GM23338 (cell line): ENCODE results near the gene YPEL2.

Source experiments
- CREB1 ChIP-seq: fragments of 250-450 bp; sonication (Bioruptor Pico); IDR thresholded peaks from 2 replicates; pipeline ENCODE4 v1.5.0; 2020; ENCODE audit warnings: low read depth, mild to moderate bottlenecking, moderate library complexity
- EZH2 ChIP-seq: fragments of 200-600 bp; sonication (generic); IDR thresholded peaks from one replicate; pipeline ENCODE4 v1.8.0; 2017; ENCODE audit warnings: antibody characterized with exemption, mild to moderate bottlenecking, low read depth; ENCODE audit not compliant: unreplicated experiment
- EZH2phosphoT487 ChIP-seq: fragments of 200-600 bp; sonication (generic); IDR thresholded peaks from one replicate; pipeline ENCODE4 v1.8.1; 2018; ENCODE audit warnings: antibody characterized with exemption; ENCODE audit not compliant: unreplicated experiment
- JUNB ChIP-seq: IDR thresholded peaks from one replicate; pipeline ENCODE4 v1.6.1; 2016; ENCODE audit warnings: antibody characterized with exemption; ENCODE audit not compliant: unreplicated experiment
- POLR2AphosphoS5 ChIP-seq: IDR thresholded peaks from 2 replicates; pipeline ENCODE4 v1.6.1; 2016; ENCODE audit warnings: antibody characterized with exemption, low read depth
- ZNF331 ChIP-seq: fragments of 250-450 bp; sonication (Bioruptor Pico); IDR thresholded peaks from 2 replicates; pipeline ENCODE4 v1.5.0; 2020; ENCODE audit warnings: low read depth, mild to moderate bottlenecking, moderate library complexity
- TF ChIP-seq, protein P1 (sequence below), 2 experiments: fragments of 200-600 bp in 1 of 2; sonication (generic) in 1 of 2; conservative IDR thresholded peaks; 2 replicates each; pipeline versions ENCODE4 v1.5.1 to v1.6.1; 2016 to 2017; ENCODE audit warnings: antibody characterized with exemption in 2 of 2, low read depth in 2 of 2, mild to moderate bottlenecking in 2 of 2, moderate library complexity in 1 of 2

DNA sequence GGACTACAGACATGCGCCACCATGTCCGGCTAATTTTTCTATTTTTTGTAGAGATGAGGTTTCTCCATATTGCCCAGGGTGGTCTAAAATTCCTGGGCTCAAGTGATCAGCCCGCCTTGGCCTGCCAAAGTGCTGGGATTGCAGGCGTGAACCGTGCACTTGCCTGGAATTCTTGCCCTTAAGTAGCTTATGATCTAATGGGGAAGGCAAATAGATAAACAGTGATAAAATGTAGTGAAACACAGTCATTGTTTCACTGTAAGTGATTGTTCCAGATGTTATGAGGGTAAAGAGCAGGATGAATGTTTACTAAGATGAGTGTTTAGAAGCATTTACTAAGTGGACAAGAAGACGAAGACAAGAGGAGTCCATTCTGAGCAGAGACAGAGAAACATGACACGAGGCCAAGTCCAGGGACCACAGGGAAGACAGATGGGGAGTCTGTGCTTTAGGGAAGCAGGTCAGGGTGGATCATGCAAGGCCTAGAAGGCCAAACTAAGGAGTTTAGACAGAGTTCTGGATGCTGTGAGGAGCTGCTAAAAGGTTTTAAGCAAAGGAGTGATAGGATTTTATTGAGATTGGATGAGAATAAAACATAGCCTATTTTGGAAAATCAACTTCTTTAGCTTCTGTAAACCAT lies 36.9 kb downstream of the YPEL2 start:
- TF ChIP-seq, protein P1, sequence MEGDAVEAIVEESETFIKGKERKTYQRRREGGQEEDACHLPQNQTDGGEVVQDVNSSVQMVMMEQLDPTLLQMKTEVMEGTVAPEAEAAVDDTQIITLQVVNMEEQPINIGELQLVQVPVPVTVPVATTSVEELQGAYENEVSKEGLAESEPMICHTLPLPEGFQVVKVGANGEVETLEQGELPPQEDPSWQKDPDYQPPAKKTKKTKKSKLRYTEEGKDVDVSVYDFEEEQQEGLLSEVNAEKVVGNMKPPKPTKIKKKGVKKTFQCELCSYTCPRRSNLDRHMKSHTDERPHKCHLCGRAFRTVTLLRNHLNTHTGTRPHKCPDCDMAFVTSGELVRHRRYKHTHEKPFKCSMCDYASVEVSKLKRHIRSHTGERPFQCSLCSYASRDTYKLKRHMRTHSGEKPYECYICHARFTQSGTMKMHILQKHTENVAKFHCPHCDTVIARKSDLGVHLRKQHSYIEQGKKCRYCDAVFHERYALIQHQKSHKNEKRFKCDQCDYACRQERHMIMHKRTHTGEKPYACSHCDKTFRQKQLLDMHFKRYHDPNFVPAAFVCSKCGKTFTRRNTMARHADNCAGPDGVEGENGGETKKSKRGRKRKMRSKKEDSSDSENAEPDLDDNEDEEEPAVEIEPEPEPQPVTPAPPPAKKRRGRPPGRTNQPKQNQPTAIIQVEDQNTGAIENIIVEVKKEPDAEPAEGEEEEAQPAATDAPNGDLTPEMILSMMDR (conservative IDR thresholded peaks at IDR 0.05; ENCODE audit: low read depth in 2 of 2): no peak
- TF ChIP-seq EZH2 (no peak), POLR2AphosphoS5 (no peak), ZNF331 (CRISPR knock-in tag) (no peak), EZH2phosphoT487 (no peak), JUNB (no peak), CREB1 (CRISPR knock-in tag) (no peak)
